Measurements from ENCODE around the gene PDCD11.

DNA sequence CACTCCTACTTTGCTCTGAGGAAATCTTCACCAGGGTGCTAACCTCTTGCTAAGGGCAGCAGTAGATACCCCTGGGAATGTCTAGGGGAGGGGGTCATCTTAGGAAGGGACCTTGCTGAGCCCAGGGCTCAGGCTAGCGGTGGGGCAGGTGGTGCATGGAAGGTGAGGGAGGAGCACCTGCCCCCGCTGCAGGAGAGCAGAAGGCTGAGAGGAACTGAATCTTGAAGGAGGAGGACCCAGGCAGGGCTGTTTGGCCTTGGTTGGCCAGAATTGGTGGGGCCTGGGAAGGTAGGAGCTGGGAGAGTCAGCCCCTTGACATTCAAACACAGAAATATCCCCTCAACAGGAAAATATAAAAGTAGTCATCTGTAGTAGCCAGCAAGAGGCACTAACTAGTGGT is 75.6 kb downstream of the PDCD11 start:
- no peak for TF ChIP-seq CTCF (IDR thresholded peaks at IDR 0.05)
- TF ChIP-seq POLR2A (IDR thresholded peaks at IDR 0.05): no peak
- TF ChIP-seq EP300 (IDR thresholded peaks at IDR 0.05): no peak
- TF ChIP-seq POLR2AphosphoS5 (IDR thresholded peaks at IDR 0.05): no peak

Measured in stomach (tissue), 4 donors.